ENCODE data around the gene PANK4. TPM values are rescaled to one million over a fixed set of nuclear protein-coding genes. Genes with fewer than 3 reads are reported as not detected.

The PANK4 gene
- total and polyA plus RNA-seq, 2 donors (not counting 3 experiments of a cell fraction or from before 2014, with no cell fraction given), result 22.1 to 34.0 TPM

- ChIA-PET POLR2A (no interaction called here), CTCF (interaction anchor here (1.2 kb wide), 1 partner anchor 11 kb away, joined by 3 read pairs; the partner anchor contains the start of gene PANK4)
- no peaks in the 10 kb centered on the region for H4K20me1 ChIP-seq (replicated peaks; ENCODE audit: control insufficient read depth, extremely low read depth, insufficient read depth, low read length)
- H3K27ac ChIP-seq (ENCODE audit: insufficient read depth, low read depth, low read length), result no peak overlapping the region
- no peak overlapping the region for H3K4me2 ChIP-seq (ENCODE audit: insufficient read depth, low read length)
- no peak overlapping the region for H3K9ac ChIP-seq (replicated peaks; ENCODE audit: extremely low read depth, insufficient read depth, low read length)
- H2AFZ ChIP-seq (ENCODE audit: low read depth, low read length), result no peak overlapping the region
- H3K36me3 ChIP-seq (ENCODE audit: control insufficient read depth in 2 of 2, extremely low read depth in 1 of 2, insufficient read depth in 2 of 2, low read length in 2 of 2), result peaks cover 4 to 65% of the 10 kb centered on the region in 2 experiments
- dilution Hi-C loops (cut with MboI; ENCODE audit: extremely low pct_ligation_motif_present, low sequenced_read_pairs), result no loop called here
- no peaks in the 10 kb centered on the region for H3K9me3 ChIP-seq (replicated peaks; ENCODE audit: control insufficient read depth, insufficient read depth, low read length)
- no peak for TF ChIP-seq MAX (IDR thresholded peaks at IDR 0.05; ENCODE audit: insufficient read depth, insufficient read length)
- TF ChIP-seq POLR2A (IDR thresholded peaks at IDR 0.05; ENCODE audit: low read depth, low read length), result no peak
- TF ChIP-seq JUN (IDR thresholded peaks at IDR 0.05; ENCODE audit: borderline replicate concordance, insufficient read depth, insufficient read length, low read depth), result no peak
- TF ChIP-seq POLR2AphosphoS5 (IDR thresholded peaks at IDR 0.05; ENCODE audit: insufficient read depth, low read depth, low read length), result no peak
- no peak for TF ChIP-seq CTCF (IDR thresholded peaks at IDR 0.05; ENCODE audit: extremely low read depth in 1 of 2, insufficient read depth in 1 of 2, low read depth in 1 of 2, low read length in 2 of 2)
- TF ChIP-seq MYC (IDR thresholded peaks at IDR 0.05; ENCODE audit: low read depth, low read length), result no peak
- no peak for TF ChIP-seq GATA2 (IDR thresholded peaks at IDR 0.05; ENCODE audit: insufficient read depth, insufficient read length, low read depth, low read length)
- no peak for TF ChIP-seq EZH2 (IDR thresholded peaks at IDR 0.05; ENCODE audit: borderline replicate concordance, low read depth, low read length, severe bottlenecking)
- FAIRE-seq, result no peak
- H3K79me2 ChIP-seq (ENCODE audit: control insufficient read depth, insufficient read depth, low read length), result no peaks in the 10 kb centered on the region
- DNase-seq (ENCODE audit: low read depth, low spot score), result no peak
- no peaks in the 10 kb centered on the region for H3K4me1 ChIP-seq (ENCODE audit: control insufficient read depth, extremely low read depth, insufficient read depth, low read length)
- no peaks in the 10 kb centered on the region for H3K27me3 ChIP-seq (ENCODE audit: control insufficient read depth in 2 of 2, insufficient read depth in 2 of 2, low read length in 2 of 2)
- H3K4me3 ChIP-seq (replicated peaks in 1 of 3; ENCODE audit: insufficient read depth in 1 of 3, low read depth in 1 of 3, low read length in 3 of 3), result no peak overlapping the region
- intact Hi-C loops (cut with micrococcal nuclease), result no loop called here
- no peaks in the 10 kb centered on the region for H3K9me1 ChIP-seq (replicated peaks; ENCODE audit: control insufficient read depth, extremely low read depth, insufficient read depth, low read length)
- BruUV-seq (replicated peaks), result no TSS peak
Measured at GRCh38 chr1:2515763-2516080, 10.7 kb downstream of the PANK4 start.

Measured in endothelial cell of umbilical vein (primary cell).